Measurements from ENCODE around the gene ARID4A. TPM values are rescaled to one million over a fixed set of nuclear protein-coding genes. Genes with fewer than 3 reads are reported as not detected.

ARID4A gene
- total RNA-seq, 4 donors from 2014 or later = 13.6 to 32.6 (median 18.4) TPM

- TF ChIP-seq CTCF (IDR thresholded peaks at IDR 0.05) (no peak), POLR2A (IDR thresholded peaks at IDR 0.05) (no peak)
- no peak overlapping the region for H3K4me3 ChIP-seq (ENCODE audit: low read depth, poor library complexity, severe bottlenecking)
- intact Hi-C loops (cut with DNase I; ENCODE audit: low total_unique reads) = no loop called here
- no peak for DNase-seq (ENCODE audit: low spot score in 2 of 2)
These were observed 100.1 kb downstream of the ARID4A start for GRCh38 chr14:58398495-58398894.

- no peak for DNase-seq (ENCODE audit: low spot score in 2 of 2)
- TF ChIP-seq CTCF (IDR thresholded peaks at IDR 0.05) = no peak
- 92 to 96% methylated on average over 3 of the region's 3 CpGs for WGBS, 2 donors
- intact Hi-C loops (cut with DNase I; ENCODE audit: low total_unique reads) = no loop called here
- no peak overlapping the region for H3K4me3 ChIP-seq (ENCODE audit: low read depth, poor library complexity, severe bottlenecking)
These were observed 100.5 kb downstream of the ARID4A start for GRCh38 chr14:58398895-58399294.

GRCh38 chr14:58401587-58401986, 103.2 kb downstream of the ARID4A start:
- H3K4me3 ChIP-seq (ENCODE audit: low read depth, poor library complexity, severe bottlenecking) = no peak overlapping the region
- WGBS, 2 donors = 86 to 89% methylated on average over 3 of the region's 3 CpGs
- TF ChIP-seq CTCF (IDR thresholded peaks at IDR 0.05) = no peak
- no peak for TF ChIP-seq POLR2A (IDR thresholded peaks at IDR 0.05)
- intact Hi-C loops (cut with DNase I; ENCODE audit: low total_unique reads) = no loop called here
- DNase-seq (ENCODE audit: low spot score in 2 of 2) = no peak

- no peak overlapping the region for H3K4me3 ChIP-seq (ENCODE audit: low read depth, poor library complexity, severe bottlenecking)
- no peak for DNase-seq (ENCODE audit: low spot score in 2 of 2)
- WGBS, 2 donors = 90 to 91% methylated on average over 3 of the region's 3 CpGs
- intact Hi-C loops (cut with DNase I; ENCODE audit: low total_unique reads) = no loop called here
- TF ChIP-seq CTCF (IDR thresholded peaks at IDR 0.05) (no peak), POLR2A (IDR thresholded peaks at IDR 0.05) (no peak)
These were observed 110.4 kb downstream of the ARID4A start for GRCh38 chr14:58408681-58409215.

- no peak for DNase-seq (ENCODE audit: low spot score in 2 of 2)
- H3K4me3 ChIP-seq (ENCODE audit: low read depth, poor library complexity, severe bottlenecking) = no peak overlapping the region
- no peak for TF ChIP-seq CTCF (IDR thresholded peaks at IDR 0.05)
- no peak for TF ChIP-seq POLR2A (IDR thresholded peaks at IDR 0.05)
- 96 to 100% methylated on average over 1 of the region's 1 CpG for WGBS, 2 donors
- intact Hi-C loops (cut with DNase I; ENCODE audit: low total_unique reads) = no loop called here
These were observed 116.5 kb downstream of the ARID4A start for GRCh38 chr14:58414845-58415244.

Data from lower leg skin (tissue), 4 donors.